H9 (cell line): Measurements from ENCODE around the gene SNRPF. TPM values are rescaled to one million over a fixed set of nuclear protein-coding genes. Genes with fewer than 3 reads are reported as not detected.

Experiments used
- DNase-seq: peaks from one replicate; pipeline ENCODE4 v3.0.0-alpha.2; 2017
- H2AFZ ChIP-seq: one replicate; pipeline ENCODE4 v1.6.1; 2013; ENCODE audit warnings: mild to moderate bottlenecking, low read length, control low read depth, moderate library complexity
- H2AK5ac ChIP-seq: 2 replicates; pipeline ENCODE4 v1.6.1; 2013; ENCODE audit warnings: low read length, control low read depth, mixed read lengths; ENCODE audit not compliant: insufficient read length
- H2BK120ac ChIP-seq: one replicate; pipeline ENCODE4 v1.6.1; 2013; ENCODE audit warnings: low read depth, mild to moderate bottlenecking, low read length, control low read depth, inconsistent platforms; ENCODE audit not compliant: poor library complexity, severe bottlenecking
- H2BK12ac ChIP-seq: 2 replicates; pipeline ENCODE4 v1.6.1; 2013; ENCODE audit warnings: low read length, control low read depth, mixed read lengths, low read depth; ENCODE audit not compliant: insufficient read length
- H2BK15ac ChIP-seq: 2 replicates; pipeline ENCODE4 v1.6.1; 2013; ENCODE audit warnings: low read depth, low read length, control low read depth
- H2BK20ac ChIP-seq: one replicate; pipeline ENCODE4 v1.6.1; 2013; ENCODE audit warnings: low read depth, mild to moderate bottlenecking, low read length, control low read depth, inconsistent platforms; ENCODE audit not compliant: poor library complexity, severe bottlenecking
- H2BK5ac ChIP-seq: 2 replicates; pipeline ENCODE4 v1.6.1; 2013; ENCODE audit warnings: low read length, control low read depth, mixed read lengths; ENCODE audit not compliant: insufficient read length
- H3K14ac ChIP-seq: 2 replicates; pipeline ENCODE4 v1.6.1; 2013; ENCODE audit warnings: low read length, control low read depth; ENCODE audit not compliant: insufficient read depth
- H3K18ac ChIP-seq: 2 replicates; pipeline ENCODE4 v1.6.1; 2013; ENCODE audit warnings: low read depth, mild to moderate bottlenecking, mixed read lengths, low read length, control low read depth; ENCODE audit not compliant: insufficient read length
- H3K23ac ChIP-seq: 2 replicates; pipeline ENCODE4 v1.6.1; 2013; ENCODE audit warnings: low read length, control low read depth, mixed read lengths, low read depth; ENCODE audit not compliant: insufficient read length
- H3K23me2 ChIP-seq: 2 replicates; pipeline ENCODE4 v1.6.1; 2013; ENCODE audit warnings: low read depth, mild to moderate bottlenecking, mixed read lengths, low read length, control low read depth; ENCODE audit not compliant: insufficient read length, poor library complexity, severe bottlenecking
- H3K27ac ChIP-seq: 2 replicates; pipeline ENCODE4 v1.5.1; 2013; ENCODE audit warnings: low read length, control low read depth, mixed read lengths, low read depth; ENCODE audit not compliant: insufficient read length
- H3K27me3 ChIP-seq: 2 replicates; pipeline ENCODE4 v1.6.1; 2013; ENCODE audit warnings: low read length, control low read depth, inconsistent platforms; ENCODE audit not compliant: insufficient read depth
- H3K4ac ChIP-seq: 2 replicates; pipeline ENCODE4 v1.6.1; 2013; ENCODE audit warnings: low read depth, mild to moderate bottlenecking, control low read depth, inconsistent platforms, low read length, moderate library complexity
- H3K4me1 ChIP-seq: 2 replicates; pipeline ENCODE4 v1.6.1; 2013; ENCODE audit warnings: low read length, control low read depth, inconsistent platforms; ENCODE audit not compliant: insufficient read depth
- H3K4me2 ChIP-seq: 2 replicates; pipeline ENCODE4 v1.6.1; 2013; ENCODE audit warnings: low read length, control low read depth, mixed read lengths; ENCODE audit not compliant: insufficient read length, insufficient read depth
- H3K56ac ChIP-seq: 2 replicates; pipeline ENCODE4 v1.6.1; 2013; ENCODE audit warnings: low read depth, mild to moderate bottlenecking, mixed read lengths, low read length, control low read depth; ENCODE audit not compliant: insufficient read length
- H3K79me1 ChIP-seq: 2 replicates; pipeline ENCODE4 v1.6.1; 2013; ENCODE audit warnings: low read depth, mild to moderate bottlenecking, moderate library complexity, low read length, control low read depth, inconsistent platforms; ENCODE audit not compliant: insufficient read depth, poor library complexity, severe bottlenecking
- H3K79me2 ChIP-seq: 2 replicates; pipeline ENCODE4 v1.6.1; 2013; ENCODE audit warnings: low read length, control low read depth, inconsistent platforms; ENCODE audit not compliant: insufficient read depth
- H3K9ac ChIP-seq: 2 replicates; pipeline ENCODE4 v1.6.1; 2013; ENCODE audit warnings: low read length, control low read depth, mixed read lengths; ENCODE audit not compliant: insufficient read length; ENCODE audit errors: extremely low read depth
- H3K9me3 ChIP-seq: one replicate; pipeline ENCODE4 v1.6.1; 2013; ENCODE audit warnings: low read depth, low read length, inconsistent platforms; ENCODE audit not compliant: control insufficient read depth
- H3T11ph ChIP-seq: one replicate; pipeline ENCODE4 v1.6.1; 2013; ENCODE audit warnings: mild to moderate bottlenecking, low read length, control low read depth, inconsistent platforms
- H4K20me1 ChIP-seq: one replicate; pipeline ENCODE4 v1.6.1; 2013; ENCODE audit not compliant: control insufficient read depth, insufficient read length, insufficient read depth
- H4K5ac ChIP-seq: 2 replicates; pipeline ENCODE4 v1.6.1; 2013; ENCODE audit warnings: low read depth, mild to moderate bottlenecking, mixed read lengths, low read length, control low read depth; ENCODE audit not compliant: insufficient read length
- H4K8ac ChIP-seq: replicated peaks from 2 replicates; pipeline ENCODE4 v1.6.1; 2013; ENCODE audit warnings: low read length, control low read depth, mixed read lengths, low read depth; ENCODE audit not compliant: insufficient read length
- H4K91ac ChIP-seq: 2 replicates; pipeline ENCODE4 v1.6.1; 2013; ENCODE audit warnings: low read depth, mild to moderate bottlenecking, moderate library complexity, mixed read lengths, low read length, control low read depth; ENCODE audit not compliant: insufficient read length
- H3K27ac Mint-ChIP-seq, 3 experiments: 2 replicates in 2 of 3; 3 replicates in 1 of 3; pipeline ENCODE4 v1.8.0; 2020 to 2021; ENCODE audit warnings: mixed read lengths in 3 of 3, mild to moderate bottlenecking in 1 of 3, moderate library complexity in 1 of 3
- H3K27me3 Mint-ChIP-seq: 2 replicates; pipeline ENCODE4 v1.8.0; 2021; ENCODE audit warnings: low read depth, mild to moderate bottlenecking, moderate library complexity, mixed read lengths
- H3K36me3 Mint-ChIP-seq, 3 experiments: 2 replicates in 2 of 3; 3 replicates in 1 of 3; pipeline ENCODE4 v1.8.0; 2020 to 2021; ENCODE audit warnings: low read depth in 3 of 3, mixed read lengths in 3 of 3; ENCODE audit not compliant: insufficient read depth in 1 of 3
- H3K4me1 Mint-ChIP-seq, 2 experiments: 2 replicates each; pipeline ENCODE4 v1.8.0; 2020; ENCODE audit warnings: mixed read lengths in 2 of 2
- H3K4me3 Mint-ChIP-seq, 2 experiments: 2 replicates in 1 of 2; 3 replicates in 1 of 2; pipeline ENCODE4 v1.8.0; 2020 to 2021; ENCODE audit warnings: mild to moderate bottlenecking in 2 of 2, mixed read lengths in 2 of 2, moderate library complexity in 1 of 2
- H3K9me3 Mint-ChIP-seq, 2 experiments: 2 replicates in 1 of 2; 3 replicates in 1 of 2; pipeline ENCODE4 v1.8.0; 2020; ENCODE audit warnings: mild to moderate bottlenecking in 2 of 2, mixed read lengths in 2 of 2, moderate library complexity in 1 of 2
- WGBS: extraction: QIAGEN DNeasy Blood & Tissue Kit; methylation state at CpG from one replicate; pipeline ENCODE4 v1.1.7; 2013; ENCODE audit warnings: missing lambda C conversion rate, low lambda C conversion rate, mixed read lengths; ENCODE audit not compliant: insufficient read length; ENCODE audit errors: extremely low coverage; 5-methylcytosine and 5-hydroxymethylcytosine counted together
- total RNA-seq: library from RNA; stranded (reverse); gene quantifications from 2 replicates; pipeline ENCODE4 v1.2.1, GENCODE V29; 2021
- TF ChIP-seq, protein P1 (sequence below): fragments of 200-600 bp; sonication (generic); conservative IDR thresholded peaks from 3 replicates; pipeline ENCODE4 v1.8.0; 2021; ENCODE audit warnings: antibody characterized with exemption, mild to moderate bottlenecking

SNRPF gene
- total RNA-seq, 1 experiment from 2014 or later: 77.1 TPM

DNA sequence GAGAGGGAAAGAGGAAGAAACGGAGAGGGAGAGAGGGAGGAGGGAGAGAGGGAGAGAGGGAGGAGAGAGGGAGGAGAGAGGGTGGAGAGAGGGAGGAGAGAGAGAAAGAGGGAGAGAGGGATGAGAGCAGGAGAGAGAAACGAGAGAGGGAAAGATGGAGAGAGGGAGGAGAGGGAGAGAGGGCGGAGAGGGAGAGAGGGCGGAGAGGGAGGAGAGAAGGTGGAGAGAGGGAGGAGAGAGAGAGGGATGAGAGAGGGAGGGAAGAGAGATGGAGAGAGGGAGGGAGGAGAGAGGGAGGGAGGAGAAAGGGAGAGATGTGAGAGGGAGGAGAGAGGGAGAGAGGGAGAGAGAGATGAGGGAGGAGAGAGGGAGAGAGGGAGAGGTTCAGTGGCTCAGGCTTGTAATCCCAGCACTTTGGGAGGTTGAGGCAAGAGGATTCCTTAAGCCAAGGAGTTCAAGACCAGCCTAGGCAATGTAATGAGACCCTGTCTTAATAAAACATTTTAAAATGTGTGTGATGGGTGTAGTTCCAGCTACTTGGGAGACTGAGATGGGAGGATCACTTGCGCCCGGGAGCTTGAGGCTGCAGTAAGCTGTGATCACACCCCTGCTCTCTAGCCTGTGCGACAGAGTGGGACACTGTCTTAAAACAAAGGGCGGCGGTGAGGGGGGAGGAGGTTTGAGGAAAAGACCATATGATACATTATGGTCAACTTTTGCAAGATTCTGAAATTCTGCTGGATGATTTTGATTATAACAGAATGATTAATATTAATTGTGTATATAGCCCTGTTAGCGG lies 21.3 kb upstream of the SNRPF start:
- Mint-ChIP-seq H3K36me3 (no peaks in the 10 kb centered on the region), H3K27ac (peak overlapping the region in 1 of 3 experiments; percentile 46; a peak in 1 of 7 replicates), H3K9me3 (no peaks in the 10 kb centered on the region), H3K4me3 (no peak overlapping the region), H3K27me3 (peaks cover 3% of the 10 kb centered on the region; the same call in 1 of the 2 replicates), H3K4me1 (peaks cover 8 to 10% of the 10 kb centered on the region in 2 experiments)
- no peak overlapping the region for H2BK20ac ChIP-seq
- peak overlapping the region; percentile 18 for H3K4me2 ChIP-seq
- 54% methylated on average over 2 of the region's 10 CpGs for WGBS
- H2AK5ac ChIP-seq: no peak overlapping the region
- H3K4me1 ChIP-seq: peaks cover 3% of the 10 kb centered on the region; the same call in 1 of the 2 replicates
- no peak overlapping the region for H2BK120ac ChIP-seq
- no peak overlapping the region for H4K5ac ChIP-seq
- no peak overlapping the region for H3T11ph ChIP-seq
- no peak overlapping the region for H3K56ac ChIP-seq
- H2BK5ac ChIP-seq: no peak overlapping the region
- peak overlapping the region; percentile 35 for H4K8ac ChIP-seq
- TF ChIP-seq, protein P1, sequence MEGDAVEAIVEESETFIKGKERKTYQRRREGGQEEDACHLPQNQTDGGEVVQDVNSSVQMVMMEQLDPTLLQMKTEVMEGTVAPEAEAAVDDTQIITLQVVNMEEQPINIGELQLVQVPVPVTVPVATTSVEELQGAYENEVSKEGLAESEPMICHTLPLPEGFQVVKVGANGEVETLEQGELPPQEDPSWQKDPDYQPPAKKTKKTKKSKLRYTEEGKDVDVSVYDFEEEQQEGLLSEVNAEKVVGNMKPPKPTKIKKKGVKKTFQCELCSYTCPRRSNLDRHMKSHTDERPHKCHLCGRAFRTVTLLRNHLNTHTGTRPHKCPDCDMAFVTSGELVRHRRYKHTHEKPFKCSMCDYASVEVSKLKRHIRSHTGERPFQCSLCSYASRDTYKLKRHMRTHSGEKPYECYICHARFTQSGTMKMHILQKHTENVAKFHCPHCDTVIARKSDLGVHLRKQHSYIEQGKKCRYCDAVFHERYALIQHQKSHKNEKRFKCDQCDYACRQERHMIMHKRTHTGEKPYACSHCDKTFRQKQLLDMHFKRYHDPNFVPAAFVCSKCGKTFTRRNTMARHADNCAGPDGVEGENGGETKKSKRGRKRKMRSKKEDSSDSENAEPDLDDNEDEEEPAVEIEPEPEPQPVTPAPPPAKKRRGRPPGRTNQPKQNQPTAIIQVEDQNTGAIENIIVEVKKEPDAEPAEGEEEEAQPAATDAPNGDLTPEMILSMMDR: no peak
- H3K23me2 ChIP-seq: no peaks in the 10 kb centered on the region
- H2AFZ ChIP-seq: peak overlapping the region; percentile 14
- H3K9me3 ChIP-seq: no peaks in the 10 kb centered on the region
- H4K20me1 ChIP-seq: no peaks in the 10 kb centered on the region
- H4K91ac ChIP-seq: no peak overlapping the region
- no peak overlapping the region for H3K4ac ChIP-seq
- no peak overlapping the region for H3K27ac ChIP-seq
- no peaks in the 10 kb centered on the region for H3K27me3 ChIP-seq
- H2BK15ac ChIP-seq: no peak overlapping the region
- no peak overlapping the region for H2BK12ac ChIP-seq
- no peak overlapping the region for H3K18ac ChIP-seq
- no peak overlapping the region for H3K23ac ChIP-seq
- H3K79me2 ChIP-seq: no peaks in the 10 kb centered on the region
- DNase-seq: no peak
- no peak overlapping the region for H3K14ac ChIP-seq
- no peaks in the 10 kb centered on the region for H3K79me1 ChIP-seq
- H3K9ac ChIP-seq: no peak overlapping the region
